GM19397 (cell line): ENCODE results near the gene FYTTD1.

Source experiments
- ATAC-seq: cut with Tn5 transposase; IDR thresholded peaks from one replicate; pipeline ENCODE4 v1.9.1; 2021; ENCODE audit warnings: mild to moderate bottlenecking, moderate library complexity; ENCODE audit not compliant: unreplicated experiment

The FYTTD1 gene

DNA sequence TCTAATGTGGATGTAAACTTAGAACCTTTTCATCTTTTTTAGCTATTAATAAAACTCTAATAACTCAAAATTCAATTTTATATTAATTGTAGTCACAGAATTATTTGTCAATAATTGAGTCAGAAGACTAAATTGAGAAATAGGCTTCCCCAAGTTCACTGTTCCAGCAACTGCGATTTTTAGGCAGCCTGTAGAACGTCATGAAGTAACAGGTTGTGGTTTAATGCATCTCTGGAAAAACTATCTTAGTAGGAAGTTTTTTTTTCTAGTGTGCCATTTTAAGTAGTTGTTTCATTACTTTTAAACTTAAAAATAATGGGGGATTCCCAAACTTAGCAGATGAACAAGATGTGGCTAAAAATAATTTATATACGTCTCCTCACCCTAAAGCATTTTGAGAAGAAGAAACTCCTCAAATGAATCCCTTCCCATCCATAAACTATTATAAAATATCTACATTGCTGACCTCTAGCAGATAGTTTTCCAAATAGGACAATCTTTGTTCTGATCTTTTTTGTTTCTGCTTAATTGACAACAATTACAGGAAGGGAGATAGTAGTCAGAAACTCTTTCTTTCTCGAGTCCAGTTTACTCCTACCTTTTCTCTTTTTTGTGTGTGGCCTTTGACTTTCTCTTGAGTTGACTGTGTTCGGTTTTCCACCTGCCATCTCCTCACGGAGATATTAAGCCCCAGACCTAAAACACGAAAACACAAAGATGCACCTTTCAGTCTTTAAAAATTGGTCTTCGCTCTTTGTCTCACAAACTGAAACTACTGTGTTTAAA is 84.4 kb downstream of the FYTTD1 start:
- no peak for ATAC-seq

DNA sequence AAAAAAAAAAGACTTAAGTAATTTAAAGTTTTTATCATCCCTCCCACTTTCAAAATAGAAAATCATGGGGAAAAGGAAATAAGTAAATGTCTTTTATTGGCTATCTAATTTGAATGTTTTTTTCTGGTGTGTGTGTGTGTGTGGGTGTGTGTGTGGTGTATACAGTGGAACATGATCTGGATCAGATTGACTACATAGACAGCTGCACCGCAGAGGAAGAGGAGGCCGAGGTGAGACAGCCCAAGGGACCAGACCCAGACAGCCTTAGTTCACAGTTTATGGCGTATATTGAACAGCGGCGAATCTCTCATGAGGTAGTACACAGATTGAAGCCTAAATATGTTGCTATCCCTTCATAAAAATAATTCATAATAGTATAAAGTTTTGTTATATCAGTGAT is 85.8 kb downstream of the FYTTD1 start:
- ATAC-seq = no peak

DNA sequence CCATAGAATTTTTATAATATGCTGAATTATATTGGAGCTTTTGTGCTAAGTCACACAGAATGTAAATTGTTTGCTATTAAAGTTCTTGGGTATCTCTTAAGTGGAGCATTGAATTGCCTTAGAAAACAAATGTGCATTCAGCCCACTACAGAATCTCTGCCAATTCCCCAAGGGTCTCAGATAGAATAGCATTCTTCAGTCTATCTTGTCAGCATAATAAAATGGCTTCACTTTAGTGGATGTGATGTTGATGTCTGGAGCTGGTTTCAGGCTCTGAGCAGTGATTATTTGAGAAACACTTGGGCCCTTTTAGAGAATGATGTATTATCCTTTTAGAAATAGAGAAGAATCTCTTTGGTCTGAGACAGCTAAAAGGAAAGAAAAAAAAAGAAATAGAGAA is 86.6 kb downstream of the FYTTD1 start:
- ATAC-seq = no peak
